Measurements from ENCODE around the gene CADPS2.

DNA sequence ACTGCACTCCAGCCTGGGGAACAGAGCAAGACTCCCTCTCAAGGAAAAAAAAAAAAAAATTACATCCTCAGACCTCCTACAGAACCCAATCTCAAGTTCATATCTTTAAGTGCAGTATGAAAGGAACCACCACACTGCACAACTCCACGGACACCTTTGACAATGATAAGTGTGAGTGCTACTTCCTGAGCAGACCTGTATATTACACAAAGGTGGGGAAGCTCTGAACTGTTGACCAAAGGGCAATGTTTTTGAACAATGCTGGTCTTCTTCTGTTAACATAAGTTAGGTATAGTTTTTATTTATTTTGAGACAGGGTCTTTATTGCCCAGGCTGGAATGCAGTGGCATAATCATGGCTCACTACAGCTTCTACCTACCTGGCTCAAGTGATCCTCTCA, 129.4 kb downstream of the CADPS2 start:
- TF ChIP-seq, protein P1, sequence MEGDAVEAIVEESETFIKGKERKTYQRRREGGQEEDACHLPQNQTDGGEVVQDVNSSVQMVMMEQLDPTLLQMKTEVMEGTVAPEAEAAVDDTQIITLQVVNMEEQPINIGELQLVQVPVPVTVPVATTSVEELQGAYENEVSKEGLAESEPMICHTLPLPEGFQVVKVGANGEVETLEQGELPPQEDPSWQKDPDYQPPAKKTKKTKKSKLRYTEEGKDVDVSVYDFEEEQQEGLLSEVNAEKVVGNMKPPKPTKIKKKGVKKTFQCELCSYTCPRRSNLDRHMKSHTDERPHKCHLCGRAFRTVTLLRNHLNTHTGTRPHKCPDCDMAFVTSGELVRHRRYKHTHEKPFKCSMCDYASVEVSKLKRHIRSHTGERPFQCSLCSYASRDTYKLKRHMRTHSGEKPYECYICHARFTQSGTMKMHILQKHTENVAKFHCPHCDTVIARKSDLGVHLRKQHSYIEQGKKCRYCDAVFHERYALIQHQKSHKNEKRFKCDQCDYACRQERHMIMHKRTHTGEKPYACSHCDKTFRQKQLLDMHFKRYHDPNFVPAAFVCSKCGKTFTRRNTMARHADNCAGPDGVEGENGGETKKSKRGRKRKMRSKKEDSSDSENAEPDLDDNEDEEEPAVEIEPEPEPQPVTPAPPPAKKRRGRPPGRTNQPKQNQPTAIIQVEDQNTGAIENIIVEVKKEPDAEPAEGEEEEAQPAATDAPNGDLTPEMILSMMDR (IDR thresholded peaks at IDR 0.05): no peak; the same call in 1 of the 2 replicates
- no peak for TF ChIP-seq ZFX (IDR thresholded peaks at IDR 0.05; ENCODE audit: borderline replicate concordance)
